GM19193 (cell line): ENCODE data around the gene CRYGC.
"Not testable (repeated sequence)": the region's sequence is repeated elsewhere in the genome, so short reads cannot be mapped to it uniquely, and the experiment has no call there.

Experiments used
- POLR2A ChIP-seq: IDR thresholded peaks from 4 replicates; pipeline ENCODE4 v1.6.1; 2011; ENCODE audit not compliant: insufficient read depth, insufficient read length; ENCODE audit errors: extremely low read depth

CRYGC gene

DNA sequence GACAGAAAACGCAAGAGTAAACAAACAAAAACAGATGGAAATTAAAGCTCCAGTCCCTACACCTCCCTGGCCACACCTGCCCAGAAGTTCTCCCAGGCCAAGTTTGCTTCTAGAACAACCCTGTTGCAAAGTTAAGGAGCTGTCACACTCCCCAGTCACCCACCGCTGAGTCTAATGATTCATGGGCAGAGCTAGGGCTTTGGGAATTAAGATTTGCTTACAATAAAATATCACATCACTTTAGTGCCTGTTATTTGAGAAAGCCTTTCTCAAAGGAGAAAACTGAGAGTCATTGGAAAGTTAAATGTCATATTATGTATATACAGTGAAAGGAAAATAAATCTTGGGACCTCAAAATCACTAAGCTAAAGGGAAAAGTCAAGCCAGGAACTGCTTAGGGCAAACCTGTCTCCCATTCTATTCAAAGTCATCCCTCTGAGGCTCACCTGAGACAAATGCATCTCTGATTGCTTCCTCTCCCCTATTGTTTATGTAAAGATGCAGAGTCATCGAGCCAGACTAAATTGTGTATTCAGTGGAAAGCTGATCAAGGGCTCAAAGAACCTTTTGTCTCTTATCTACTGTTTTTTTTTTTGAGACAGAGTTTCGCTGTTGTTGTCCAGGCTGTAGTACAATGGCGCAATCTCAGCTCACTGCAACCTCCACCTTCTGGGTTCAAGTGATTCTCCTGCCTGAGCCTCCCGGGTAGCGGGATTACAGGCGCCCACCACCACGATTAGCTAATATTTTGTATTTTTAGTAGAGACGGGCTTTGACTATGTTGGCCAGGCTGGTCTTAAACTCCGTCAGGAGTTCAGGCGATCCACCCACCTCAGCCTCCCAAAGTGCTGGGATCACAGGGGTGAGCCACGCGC lies 13.5 kb upstream of the CRYGC start:
- TF ChIP-seq POLR2A = no peak

DNA sequence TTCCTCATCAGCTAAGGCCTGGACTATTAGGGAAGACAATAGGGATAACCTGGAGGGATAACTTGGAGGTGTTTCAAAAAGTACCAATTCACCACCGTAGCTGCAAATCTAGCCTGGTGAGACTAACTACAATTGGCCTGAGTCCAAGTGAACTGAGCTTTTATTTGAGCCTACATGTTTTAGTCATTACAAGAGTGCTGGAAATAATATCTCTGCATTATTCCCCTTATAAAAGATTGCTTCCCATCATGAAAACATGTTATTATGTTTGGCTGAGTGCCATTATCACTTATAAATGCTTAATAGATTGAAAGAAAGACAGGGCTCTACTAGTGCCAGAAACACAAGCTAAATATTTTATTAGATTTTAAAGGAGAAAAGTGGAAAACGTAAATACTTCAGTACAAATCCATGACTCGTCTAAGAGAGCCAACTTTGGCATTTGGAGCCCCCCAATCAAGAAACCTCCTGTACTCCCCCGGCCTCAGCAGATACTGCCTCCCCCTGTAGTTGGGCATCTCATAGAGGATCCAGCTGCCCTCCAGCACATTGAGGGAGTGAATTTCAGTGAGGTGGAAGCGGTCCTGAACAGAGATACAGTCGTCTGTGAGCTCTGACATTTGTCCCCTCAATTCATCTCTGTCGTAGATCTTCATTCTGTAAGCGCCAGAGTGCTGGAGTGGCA lies 12.8 kb upstream of the CRYGC start:
- no peak for TF ChIP-seq POLR2A

DNA sequence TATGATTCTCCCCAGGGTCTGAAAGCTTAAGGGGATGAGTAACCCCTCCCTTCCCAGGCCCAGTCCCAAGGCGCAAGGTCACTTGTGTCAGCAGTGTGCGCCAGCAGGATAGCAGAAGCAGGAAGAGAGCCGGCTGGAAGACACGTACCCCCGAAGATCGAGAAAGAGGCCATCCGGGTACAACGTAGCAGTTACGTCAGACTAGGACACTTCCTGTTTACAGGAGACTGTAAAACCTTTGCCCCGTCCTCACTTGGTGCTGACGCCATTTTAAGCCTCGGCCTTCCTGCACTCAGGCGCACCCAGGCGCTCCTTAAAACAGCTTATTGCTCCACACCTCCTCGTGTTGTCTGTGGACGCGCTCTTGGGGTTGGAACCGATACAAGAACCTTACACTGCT lies 9.8 kb upstream of the CRYGC start:
- no peak for TF ChIP-seq POLR2A

DNA sequence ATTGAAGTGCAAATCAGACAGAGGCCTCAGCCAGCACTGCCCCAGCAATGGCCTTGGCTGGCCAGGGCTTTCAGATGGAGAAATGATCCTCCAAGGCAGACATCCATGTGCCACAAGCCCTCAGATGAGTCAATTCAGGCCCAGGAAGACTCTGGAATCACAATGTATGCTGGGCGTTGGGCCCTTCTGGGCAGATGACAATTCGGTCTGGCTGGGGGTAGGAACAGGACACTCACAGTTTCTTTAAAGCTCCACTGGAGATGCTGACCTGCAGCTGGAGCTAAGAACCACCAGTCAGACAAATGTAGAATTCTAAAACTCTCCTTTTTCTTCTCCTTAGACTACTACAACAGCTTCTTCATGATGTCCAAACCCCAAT lies 7.1 kb upstream of the CRYGC start:
- TF ChIP-seq POLR2A = no peak

DNA sequence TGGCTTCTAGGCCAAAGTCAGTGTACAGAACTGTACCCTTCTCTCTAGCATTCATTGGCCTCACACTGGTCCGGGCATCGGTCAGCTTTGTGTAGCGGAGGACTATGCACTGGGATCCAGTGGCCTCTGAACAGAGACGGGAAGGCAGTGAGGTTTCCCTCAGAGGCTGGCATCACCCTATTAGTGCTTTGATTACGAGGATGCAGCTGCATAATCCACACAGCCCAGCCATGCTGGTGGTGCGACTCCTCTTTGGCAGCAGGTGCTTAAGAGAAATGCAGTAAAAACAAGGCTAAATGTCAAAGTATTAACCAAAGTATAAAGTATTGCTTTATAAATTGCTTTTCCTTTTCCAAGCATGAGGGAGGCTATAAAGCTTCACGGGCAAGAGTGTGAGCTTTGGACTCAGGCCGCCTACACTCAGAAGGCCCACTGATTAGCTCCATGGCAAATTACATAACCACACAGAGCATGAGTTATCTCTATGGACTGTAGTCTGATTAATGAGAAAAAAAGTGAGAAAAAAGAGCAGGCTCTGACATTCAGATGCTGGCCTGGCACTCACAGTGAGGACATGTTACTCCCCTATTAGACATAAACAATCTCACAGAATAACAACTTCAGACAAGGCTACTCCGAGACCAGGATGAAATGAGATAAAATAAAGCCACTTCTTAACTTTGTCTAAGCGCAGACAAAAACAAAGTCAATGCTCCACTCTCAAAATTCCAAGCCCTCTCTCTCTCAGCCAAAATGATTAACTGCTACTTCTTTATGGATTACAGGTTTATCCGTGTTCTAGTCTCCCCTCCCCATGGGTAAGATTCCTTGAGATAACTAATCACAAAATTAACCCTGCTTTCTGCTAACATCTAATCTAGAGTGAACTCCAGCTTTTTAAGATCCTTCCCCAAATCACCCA lies 6.4 kb upstream of the CRYGC start:
- no peak for TF ChIP-seq POLR2A

DNA sequence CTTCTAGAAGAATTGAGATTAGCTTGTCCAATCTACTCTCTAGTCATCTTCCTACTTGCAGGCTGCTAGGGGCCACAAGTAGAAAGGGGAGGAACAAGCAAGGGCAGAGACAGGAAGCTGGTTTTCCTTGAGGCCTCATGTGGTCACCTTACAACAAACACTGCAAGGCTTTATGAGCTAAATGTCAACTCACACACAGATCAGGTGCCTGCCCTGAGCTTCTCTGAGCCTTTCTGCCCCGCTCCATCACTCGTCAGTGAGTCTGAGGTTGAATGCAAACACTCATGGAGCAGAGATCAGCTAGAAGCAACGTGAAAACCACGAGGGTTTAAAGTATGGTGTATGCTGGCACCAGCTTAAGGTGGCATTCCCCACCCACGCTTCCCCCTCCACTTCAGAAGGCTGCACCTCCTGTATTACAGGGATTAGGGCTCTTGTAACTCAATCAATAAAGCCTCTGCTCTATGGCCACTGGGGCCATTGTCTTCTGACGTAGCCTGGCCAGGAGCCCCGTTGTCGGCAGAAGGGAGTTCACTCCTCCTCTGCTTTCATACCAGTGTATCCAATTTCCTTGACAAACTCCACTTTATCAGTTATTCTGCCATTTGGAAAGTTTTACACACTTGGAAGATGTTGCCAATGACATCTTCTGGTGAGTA lies 5.4 kb upstream of the CRYGC start:
- TF ChIP-seq POLR2A = no peak

DNA sequence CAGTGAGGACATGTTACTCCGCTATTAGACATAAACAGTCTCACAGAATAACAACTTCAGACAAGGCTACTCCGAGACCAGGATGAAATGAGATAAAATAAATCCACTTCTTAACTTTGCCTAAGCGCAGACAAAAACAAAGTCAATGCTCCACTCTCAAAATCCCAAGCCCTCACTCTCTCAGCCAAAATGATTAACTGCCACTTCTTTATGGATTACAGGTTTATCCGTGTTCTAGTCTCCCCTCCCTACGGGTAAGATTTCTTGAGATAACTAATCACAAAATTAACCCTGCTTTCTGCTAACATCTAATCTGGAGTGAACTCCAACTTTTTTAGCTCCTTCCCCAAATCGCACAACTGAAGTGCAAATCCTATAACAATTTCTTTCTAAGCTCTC lies 1.1 kb upstream of the CRYGC start:
- TF ChIP-seq POLR2A = no peak

DNA sequence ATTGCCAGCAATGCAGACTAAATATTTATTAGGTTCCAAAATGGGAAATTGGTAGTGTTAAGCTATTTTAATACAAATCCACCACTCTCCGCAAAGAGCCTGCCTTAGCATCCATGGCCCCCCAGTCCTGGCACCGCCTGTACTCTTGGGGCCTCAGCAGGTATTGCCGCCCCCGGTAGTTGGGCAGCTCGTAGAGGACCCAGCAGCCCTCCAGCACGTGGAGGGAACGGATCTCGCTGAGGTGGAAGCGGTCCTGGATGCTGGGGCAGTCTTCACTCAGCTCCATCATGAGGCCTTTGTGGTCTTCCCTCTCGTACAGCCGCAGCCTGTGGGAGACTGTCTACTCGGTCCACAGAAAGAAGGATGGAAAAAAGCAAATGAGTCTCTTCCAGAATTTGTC lies 1.5 kb downstream of the CRYGC start:
- TF ChIP-seq POLR2A = no peak

DNA sequence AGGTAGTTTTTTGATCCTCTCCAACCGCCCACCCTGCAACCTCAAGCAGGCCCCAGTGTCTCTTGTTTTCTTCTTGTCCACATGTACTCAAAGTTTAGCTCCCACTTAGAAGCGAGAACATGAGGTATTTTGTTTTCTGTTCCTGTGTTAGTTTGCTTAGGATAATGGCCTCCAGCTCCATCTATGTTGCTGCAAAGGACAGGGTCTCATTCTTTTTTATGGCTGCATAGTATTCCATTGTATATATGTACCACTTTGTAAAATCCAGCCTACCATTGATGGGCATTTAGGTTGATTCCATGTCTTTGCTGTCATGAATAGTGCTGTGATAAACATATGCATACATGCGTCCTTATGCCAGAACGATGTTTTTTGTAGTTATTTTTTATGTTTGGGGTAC lies 2.5 kb downstream of the CRYGC start:
- TF ChIP-seq POLR2A = no peak

DNA sequence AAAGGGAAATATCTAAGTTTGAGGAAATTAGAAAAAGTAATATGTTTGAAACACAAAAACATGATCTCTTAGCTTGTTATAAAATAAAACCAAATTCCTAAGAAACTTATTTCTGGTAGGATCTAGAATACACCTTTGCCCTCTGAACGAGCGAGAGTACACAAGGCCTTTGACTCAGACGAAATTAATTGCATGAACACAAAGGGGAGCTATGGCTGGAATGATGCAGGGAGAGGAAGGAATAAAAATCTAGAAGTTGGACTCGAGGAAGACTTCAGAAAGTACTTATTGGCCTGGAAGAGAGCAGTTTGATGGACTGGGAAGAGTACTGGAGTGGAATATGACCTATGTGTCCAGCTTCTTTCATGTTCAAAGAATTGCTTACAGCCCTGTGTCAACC lies 4.4 kb downstream of the CRYGC start:
- TF ChIP-seq POLR2A = no peak

DNA sequence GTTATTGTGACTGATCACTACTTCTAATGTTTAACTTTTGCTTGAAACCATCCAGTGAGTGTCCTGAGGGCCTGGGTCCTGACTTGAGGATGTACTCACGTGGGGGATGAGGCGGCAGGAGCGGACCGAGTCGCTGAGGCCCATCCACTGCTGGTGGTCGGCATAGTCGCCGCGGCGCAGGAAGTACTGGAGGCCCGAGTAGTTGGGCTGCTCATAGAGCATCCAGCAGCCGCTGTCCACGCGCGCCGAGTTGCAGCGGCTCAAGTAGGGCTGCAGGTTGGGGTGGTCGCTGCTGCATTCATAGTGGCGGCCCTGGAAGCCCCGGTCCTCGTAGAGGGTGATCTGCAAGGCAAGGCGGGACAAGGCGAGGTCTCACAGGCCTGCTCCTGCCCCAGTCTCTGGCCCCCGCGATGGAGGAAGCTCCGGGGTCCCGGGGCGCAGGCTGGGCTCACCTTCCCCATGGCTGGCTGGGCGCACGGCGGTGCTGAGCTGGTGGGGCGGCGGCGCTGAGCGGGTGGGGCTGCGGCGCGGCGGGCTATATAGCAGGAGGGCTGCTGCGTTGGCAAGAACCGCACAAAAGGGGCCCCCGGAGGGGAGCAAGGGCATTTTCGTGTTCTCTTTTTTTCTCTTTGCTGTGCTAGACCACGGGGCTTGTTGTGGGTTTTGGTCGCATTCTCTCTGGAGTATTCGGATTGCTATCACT lies 5.5 kb downstream of the CRYGC start, which contains the start of gene CRYGD:
Gene CRYGD, minus strand, starts transcription at position 512 of the 703 bp plus-strand sequence. Its CDS starts 51 bp downstream, at position 461.
- TF ChIP-seq POLR2A = not testable (repeated sequence)

DNA sequence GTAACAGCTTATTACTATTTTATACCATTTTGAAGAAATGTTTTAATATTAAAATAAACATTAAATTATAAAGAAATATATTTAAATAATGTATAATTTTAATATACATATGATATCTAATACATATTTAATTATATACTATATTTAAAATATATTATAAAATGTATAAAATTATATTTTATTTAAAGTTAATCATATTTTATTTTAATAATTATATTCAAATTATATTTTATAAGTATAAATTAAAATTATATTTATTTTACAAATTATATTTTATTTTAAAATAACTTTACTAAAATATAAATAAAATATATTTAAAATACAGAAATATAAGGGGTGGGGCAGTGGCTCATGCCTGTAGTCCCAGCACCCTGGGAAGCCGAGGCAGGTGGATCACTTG lies 7.4 kb downstream of the CRYGC start:
- no peak for TF ChIP-seq POLR2A

DNA sequence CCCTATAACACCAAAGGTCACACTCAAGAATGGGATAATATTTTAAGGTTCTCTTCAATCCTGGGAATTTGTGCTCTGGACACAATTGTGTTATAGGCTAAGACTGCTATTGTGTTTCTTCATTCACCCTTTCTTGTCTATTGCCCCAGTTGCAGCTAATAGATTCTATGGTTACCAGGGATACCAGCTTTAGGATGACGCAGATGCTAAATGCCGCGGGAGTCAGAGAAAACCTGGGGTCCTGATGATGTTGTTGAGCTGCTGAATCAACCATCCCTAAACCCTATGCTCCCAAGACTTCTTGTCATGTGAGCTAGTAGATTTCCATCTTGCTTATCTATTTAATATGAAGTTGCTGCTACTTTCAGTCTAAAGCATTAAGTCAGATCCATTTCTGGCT lies 10.7 kb downstream of the CRYGC start:
- TF ChIP-seq POLR2A = no peak

DNA sequence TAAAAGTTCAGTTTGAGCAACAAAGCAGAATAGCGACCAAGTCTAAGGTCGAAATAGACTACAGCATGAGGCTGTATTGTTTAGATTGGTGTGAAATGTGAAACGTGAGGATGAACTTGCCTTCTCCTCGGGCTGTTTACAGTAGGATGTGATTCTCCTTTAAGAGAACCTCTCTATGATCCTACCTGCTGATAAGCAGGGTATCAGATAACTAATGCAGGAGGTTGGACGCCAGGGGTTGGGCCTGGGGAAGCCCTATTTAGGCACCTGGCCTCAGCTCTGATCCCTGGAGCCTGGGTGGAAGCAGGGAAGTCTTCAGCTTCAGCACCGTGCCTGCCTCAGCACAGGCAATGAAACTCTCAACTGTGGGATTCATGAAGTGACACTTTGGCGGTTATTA lies 16.7 kb downstream of the CRYGC start:
- no peak for TF ChIP-seq POLR2A
